ENCODE data around the gene EWSR1.

DNA sequence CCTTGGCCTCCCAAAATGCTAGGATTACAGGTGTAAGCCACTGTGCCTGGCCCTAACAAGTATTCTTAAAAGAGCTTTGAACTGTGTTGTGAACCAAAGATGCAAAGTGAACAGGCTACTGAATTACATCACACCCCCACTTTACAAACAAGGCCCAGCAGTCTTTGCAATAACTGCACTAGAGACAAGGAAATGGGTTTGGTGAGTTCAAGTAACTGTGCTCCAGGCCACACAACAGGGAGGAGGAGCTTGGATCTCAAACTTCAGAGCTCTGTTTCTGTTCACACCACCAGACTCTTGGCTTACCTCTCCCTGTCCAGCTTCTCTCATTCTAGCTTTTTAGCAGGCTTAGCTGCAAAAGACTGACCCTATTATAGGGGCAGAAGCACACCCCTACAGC lies 77.9 kb downstream of the EWSR1 start:
- TF ChIP-seq, protein P1, sequence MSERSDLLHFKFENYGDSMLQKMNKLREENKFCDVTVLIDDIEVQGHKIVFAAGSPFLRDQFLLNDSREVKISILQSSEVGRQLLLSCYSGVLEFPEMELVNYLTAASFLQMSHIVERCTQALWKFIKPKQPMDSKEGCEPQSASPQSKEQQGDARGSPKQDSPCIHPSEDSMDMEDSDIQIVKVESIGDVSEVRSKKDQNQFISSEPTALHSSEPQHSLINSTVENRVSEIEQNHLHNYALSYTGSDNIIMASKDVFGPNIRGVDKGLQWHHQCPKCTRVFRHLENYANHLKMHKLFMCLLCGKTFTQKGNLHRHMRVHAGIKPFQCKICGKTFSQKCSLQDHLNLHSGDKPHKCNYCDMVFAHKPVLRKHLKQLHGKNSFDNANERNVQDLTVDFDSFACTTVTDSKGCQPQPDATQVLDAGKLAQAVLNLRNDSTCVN (tag by site-specific recombination; optimal IDR thresholded peaks at IDR 0.05), result no peak
- TF ChIP-seq, protein P2, sequence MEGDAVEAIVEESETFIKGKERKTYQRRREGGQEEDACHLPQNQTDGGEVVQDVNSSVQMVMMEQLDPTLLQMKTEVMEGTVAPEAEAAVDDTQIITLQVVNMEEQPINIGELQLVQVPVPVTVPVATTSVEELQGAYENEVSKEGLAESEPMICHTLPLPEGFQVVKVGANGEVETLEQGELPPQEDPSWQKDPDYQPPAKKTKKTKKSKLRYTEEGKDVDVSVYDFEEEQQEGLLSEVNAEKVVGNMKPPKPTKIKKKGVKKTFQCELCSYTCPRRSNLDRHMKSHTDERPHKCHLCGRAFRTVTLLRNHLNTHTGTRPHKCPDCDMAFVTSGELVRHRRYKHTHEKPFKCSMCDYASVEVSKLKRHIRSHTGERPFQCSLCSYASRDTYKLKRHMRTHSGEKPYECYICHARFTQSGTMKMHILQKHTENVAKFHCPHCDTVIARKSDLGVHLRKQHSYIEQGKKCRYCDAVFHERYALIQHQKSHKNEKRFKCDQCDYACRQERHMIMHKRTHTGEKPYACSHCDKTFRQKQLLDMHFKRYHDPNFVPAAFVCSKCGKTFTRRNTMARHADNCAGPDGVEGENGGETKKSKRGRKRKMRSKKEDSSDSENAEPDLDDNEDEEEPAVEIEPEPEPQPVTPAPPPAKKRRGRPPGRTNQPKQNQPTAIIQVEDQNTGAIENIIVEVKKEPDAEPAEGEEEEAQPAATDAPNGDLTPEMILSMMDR (tag by site-specific recombination; IDR thresholded peaks at IDR 0.05), result no peak
- TF ChIP-seq, protein P3, sequence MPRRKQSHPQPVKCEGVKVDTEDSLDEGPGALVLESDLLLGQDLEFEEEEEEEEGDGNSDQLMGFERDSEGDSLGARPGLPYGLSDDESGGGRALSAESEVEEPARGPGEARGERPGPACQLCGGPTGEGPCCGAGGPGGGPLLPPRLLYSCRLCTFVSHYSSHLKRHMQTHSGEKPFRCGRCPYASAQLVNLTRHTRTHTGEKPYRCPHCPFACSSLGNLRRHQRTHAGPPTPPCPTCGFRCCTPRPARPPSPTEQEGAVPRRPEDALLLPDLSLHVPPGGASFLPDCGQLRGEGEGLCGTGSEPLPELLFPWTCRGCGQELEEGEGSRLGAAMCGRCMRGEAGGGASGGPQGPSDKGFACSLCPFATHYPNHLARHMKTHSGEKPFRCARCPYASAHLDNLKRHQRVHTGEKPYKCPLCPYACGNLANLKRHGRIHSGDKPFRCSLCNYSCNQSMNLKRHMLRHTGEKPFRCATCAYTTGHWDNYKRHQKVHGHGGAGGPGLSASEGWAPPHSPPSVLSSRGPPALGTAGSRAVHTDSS (tag by site-specific recombination; IDR thresholded peaks at IDR 0.05), result no peak
- TF ChIP-seq, protein P4, sequence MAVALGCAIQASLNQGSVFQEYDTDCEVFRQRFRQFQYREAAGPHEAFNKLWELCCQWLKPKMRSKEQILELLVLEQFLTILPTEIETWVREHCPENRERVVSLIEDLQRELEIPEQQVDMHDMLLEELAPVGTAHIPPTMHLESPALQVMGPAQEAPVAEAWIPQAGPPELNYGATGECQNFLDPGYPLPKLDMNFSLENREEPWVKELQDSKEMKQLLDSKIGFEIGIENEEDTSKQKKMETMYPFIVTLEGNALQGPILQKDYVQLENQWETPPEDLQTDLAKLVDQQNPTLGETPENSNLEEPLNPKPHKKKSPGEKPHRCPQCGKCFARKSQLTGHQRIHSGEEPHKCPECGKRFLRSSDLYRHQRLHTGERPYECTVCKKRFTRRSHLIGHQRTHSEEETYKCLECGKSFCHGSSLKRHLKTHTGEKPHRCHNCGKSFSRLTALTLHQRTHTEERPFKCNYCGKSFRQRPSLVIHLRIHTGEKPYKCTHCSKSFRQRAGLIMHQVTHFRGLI (tag by site-specific recombination; IDR thresholded peaks at IDR 0.05), result no peak
- TF ChIP-seq TCF7L2 (IDR thresholded peaks at IDR 0.05; ENCODE audit: borderline replicate concordance, low read depth, low read length), result no peak
- TF ChIP-seq, protein P5, sequence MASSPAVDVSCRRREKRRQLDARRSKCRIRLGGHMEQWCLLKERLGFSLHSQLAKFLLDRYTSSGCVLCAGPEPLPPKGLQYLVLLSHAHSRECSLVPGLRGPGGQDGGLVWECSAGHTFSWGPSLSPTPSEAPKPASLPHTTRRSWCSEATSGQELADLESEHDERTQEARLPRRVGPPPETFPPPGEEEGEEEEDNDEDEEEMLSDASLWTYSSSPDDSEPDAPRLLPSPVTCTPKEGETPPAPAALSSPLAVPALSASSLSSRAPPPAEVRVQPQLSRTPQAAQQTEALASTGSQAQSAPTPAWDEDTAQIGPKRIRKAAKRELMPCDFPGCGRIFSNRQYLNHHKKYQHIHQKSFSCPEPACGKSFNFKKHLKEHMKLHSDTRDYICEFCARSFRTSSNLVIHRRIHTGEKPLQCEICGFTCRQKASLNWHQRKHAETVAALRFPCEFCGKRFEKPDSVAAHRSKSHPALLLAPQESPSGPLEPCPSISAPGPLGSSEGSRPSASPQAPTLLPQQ (tag by site-specific recombination; IDR thresholded peaks at IDR 0.05), result no peak
- TF ChIP-seq ZNF202 (tag by site-specific recombination; IDR thresholded peaks at IDR 0.05; ENCODE audit: borderline replicate concordance), result no peak
- no peak for TF ChIP-seq ZNF426 (tag by site-specific recombination; IDR thresholded peaks at IDR 0.05)
- no peak for TF ChIP-seq ZNF302 (tag by site-specific recombination; IDR thresholded peaks at IDR 0.05; ENCODE audit: low read depth)
- no peak for TF ChIP-seq ZNF621 (tag by site-specific recombination; IDR thresholded peaks at IDR 0.05)

Data from HEK293 (cell line).